ENCODE measurements around the gene SHOC2. TPM values are rescaled to one million over a fixed set of nuclear protein-coding genes. Genes with fewer than 3 reads are reported as not detected.

Gene SHOC2
- total and polyA plus RNA-seq, 9 of the 15 experiments (the other 6 are each of a cell fraction or from before 2014, with no cell fraction given), result 9.2 to 17.5 (median 14.9) TPM

GRCh38 chr10:110912374-110912773 lies 7.0 kb upstream of the SHOC2 start:
- 42% methylated on average over 3 of the region's 3 CpGs for WGBS (ENCODE audit: insufficient coverage, low coverage, missing lambda C conversion rate)
- POLR2A ChIA-PET, result interaction anchor here (1.1 kb wide), 1 partner anchor 10 kb away, joined by 3 read pairs; no protein-coding TSS in a partner anchor
- in situ Hi-C loops (cut with MboI), result no loop called here
- no peak for TF ChIP-seq ETS2 (tag; IDR thresholded peaks at IDR 0.05; ENCODE audit: borderline replicate concordance, poor library complexity, severe bottlenecking)
- TF ChIP-seq PATZ1 (CRISPR knock-in tag; IDR thresholded peaks at IDR 0.05; ENCODE audit: borderline replicate concordance), result no peak
- TF ChIP-seq ZNF76 (CRISPR knock-in tag; IDR thresholded peaks at IDR 0.05; ENCODE audit: borderline replicate concordance), result no peak
- no peak for TF ChIP-seq HDAC2 (IDR thresholded peaks at IDR 0.05)
- TF ChIP-seq ZNF785 (CRISPR knock-in tag; IDR thresholded peaks at IDR 0.05), result no peak
- TF ChIP-seq ZBTB8A (IDR thresholded peaks at IDR 0.05; ENCODE audit: partially characterized antibody), result no peak
- TF ChIP-seq POLR3G (IDR thresholded peaks at IDR 0.05; ENCODE audit: extremely low read depth, insufficient read length, insufficient replicate concordance), result no peak
- TF ChIP-seq RBM34 (IDR thresholded peaks at IDR 0.05; ENCODE audit: borderline replicate concordance, insufficient read depth, low read length), result no peak
- no peak for TF ChIP-seq IRF1 (CRISPR knock-in tag; IDR thresholded peaks at IDR 0.05; ENCODE audit: borderline replicate concordance)
- no peak for TF ChIP-seq SREBF2 (CRISPR knock-in tag; IDR thresholded peaks at IDR 0.05)
- TF ChIP-seq MECOM (CRISPR knock-in tag; IDR thresholded peaks at IDR 0.05), result no peak
- no peak for TF ChIP-seq ZBTB11 (CRISPR knock-in tag; IDR thresholded peaks at IDR 0.05)
- no peak for TF ChIP-seq HIVEP1 (CRISPR knock-in tag; IDR thresholded peaks at IDR 0.05)
- TF ChIP-seq MTA3 (IDR thresholded peaks at IDR 0.05; ENCODE audit: borderline replicate concordance), result no peak
- no peak for TF ChIP-seq ZC3H11A (IDR thresholded peaks at IDR 0.05; ENCODE audit: low read depth, low read length)

More at GRCh38 chr10:110912374-110912773, 7.0 kb upstream of the SHOC2 start:
- no peaks in the 10 kb centered on the region for H3K27me3 ChIP-seq (ENCODE audit: control insufficient read depth in 2 of 2, insufficient read depth in 2 of 2, low read length in 2 of 2)
- H3K79me2 ChIP-seq (ENCODE audit: control insufficient read depth, insufficient read depth, low read length), result no peaks in the 10 kb centered on the region; the same call in 2 of the 3 replicates
- peaks cover 0 to 10% of the 10 kb centered on the region in 2 experiments; a peak in 2 of 5 replicates for H3K4me1 ChIP-seq (replicated peaks in 1 of 2; ENCODE audit: control insufficient read depth in 2 of 2, insufficient read depth in 2 of 2, low read length in 2 of 2)
- no peak; the same call in 2 of the 3 replicates for ATAC-seq
- no peak overlapping the region for H3K4me2 ChIP-seq (ENCODE audit: insufficient read depth, low read length)
- CTCF ChIA-PET (ENCODE audit: low intra/inter-chr PET ratio), result no interaction called here
- H3K27ac ChIP-seq (ENCODE audit: extremely low read depth, low read depth, low read length), result no peak overlapping the region
- no peak for FAIRE-seq
- H3K9me1 ChIP-seq (ENCODE audit: control insufficient read depth, insufficient read depth, low read length), result no peaks in the 10 kb centered on the region
- no peak overlapping the region for H2AFZ ChIP-seq (ENCODE audit: low read depth, low read length)
- intact Hi-C loops (cut with micrococcal nuclease), result no loop called here
- DNase-seq (ENCODE audit: extremely low read depth in 1 of 4, low spot score in 3 of 4), result no peak
- no peak overlapping the region for H3K9ac ChIP-seq (ENCODE audit: insufficient read depth in 1 of 2, low read depth in 2 of 2, low read length in 2 of 2)
- H4K20me1 ChIP-seq (replicated peaks; ENCODE audit: control insufficient read depth, insufficient read depth, low read length), result no peaks in the 10 kb centered on the region
- BruUV-seq (replicated peaks), result no TSS peak
- no peaks in the 10 kb centered on the region for H3K36me3 ChIP-seq (ENCODE audit: control insufficient read depth, insufficient read depth, low read length)
- no peak overlapping the region for H3K4me3 ChIP-seq
- no peaks in the 10 kb centered on the region for H3K9me3 ChIP-seq (replicated peaks; ENCODE audit: control insufficient read depth, insufficient read depth, low read depth, low read length)

Data from K562 (cell line).